Calu3 (cell line): ENCODE data around the gene DPP6. TPM values are rescaled to one million over a fixed set of nuclear protein-coding genes. Genes with fewer than 3 reads are reported as not detected.

Experiments used
- BruUV-seq: library from RNA; stranded (reverse); fragments of 400-500 nt; replicated peaks from 2 replicates; lab custom pipeline; 2021; lab: Mats Ljungman, UMichigan
- CTCF ChIA-PET: fragments of 300-600 bp; sonication (Branson Sonifier 250); formaldehyde crosslinking; loops from one replicate; lab custom pipeline; 2022; ENCODE audit warnings: antibody characterized with exemption; lab: Charles Lee
- DNase-seq: peaks from one replicate; pipeline ENCODE4 v3.0.0; 2022
- H3K27ac Mint-ChIP-seq: one replicate; pipeline ENCODE4 v1.8.0; 2022; ENCODE audit warnings: mixed read lengths; ENCODE audit not compliant: unreplicated experiment
- H3K27me3 Mint-ChIP-seq: one replicate; pipeline ENCODE4 v1.8.0; 2022; ENCODE audit warnings: mixed read lengths; ENCODE audit not compliant: unreplicated experiment
- H3K36me3 Mint-ChIP-seq: one replicate; pipeline ENCODE4 v1.8.0; 2022; ENCODE audit warnings: mild to moderate bottlenecking, moderate library complexity, mixed read lengths; ENCODE audit not compliant: insufficient read depth, unreplicated experiment
- H3K4me1 Mint-ChIP-seq: one replicate; pipeline ENCODE4 v1.8.0; 2022; ENCODE audit warnings: mild to moderate bottlenecking, low read depth, mixed read lengths; ENCODE audit not compliant: unreplicated experiment
- H3K4me3 Mint-ChIP-seq: one replicate; pipeline ENCODE4 v1.8.0; 2022; ENCODE audit warnings: mild to moderate bottlenecking, low read depth, moderate library complexity, mixed read lengths; ENCODE audit not compliant: unreplicated experiment
- H3K9me3 Mint-ChIP-seq: one replicate; pipeline ENCODE4 v1.8.0; 2022; ENCODE audit warnings: low read depth, mixed read lengths; ENCODE audit not compliant: unreplicated experiment
- intact Hi-C: fragments of 100-400 bp; cut with micrococcal nuclease; formaldehyde crosslinking; loops from one replicate; pipeline ENCODE4 v1.10.0; 2022; ENCODE audit not compliant: unreplicated experiment
- total RNA-seq: library from RNA; stranded (reverse); gene quantifications from 2 replicates; pipeline ENCODE4 v1.2.3, GENCODE V29; 2022
- TF ChIP-seq, protein P1 (sequence below): fragments of 200-600 bp; IDR thresholded peaks from one replicate; pipeline ENCODE4 v1.8.0; 2022; ENCODE audit warnings: antibody characterized with exemption; ENCODE audit not compliant: unreplicated experiment

Gene DPP6
- total RNA-seq, 1 experiment from 2014 or later = not detected

DNA sequence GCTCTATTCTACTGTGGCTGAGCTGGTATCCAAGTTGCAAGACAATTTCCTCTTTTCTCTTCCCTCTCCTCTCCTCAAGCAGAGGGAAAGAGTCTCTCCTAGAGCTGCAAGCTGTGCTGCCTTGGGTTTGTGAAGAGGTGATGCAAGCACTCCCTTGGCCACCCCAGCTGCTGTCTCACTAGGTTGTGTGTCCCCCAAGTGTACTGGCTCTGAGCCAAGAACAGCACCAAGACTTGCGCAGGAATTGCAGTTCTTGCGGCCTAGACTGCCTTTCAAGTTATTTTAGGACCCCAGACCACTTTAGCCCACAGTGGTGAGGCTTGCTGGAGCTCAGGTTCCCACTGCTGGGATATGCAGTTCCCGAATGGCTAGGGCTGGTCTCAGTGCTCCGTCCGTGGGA is 411.6 kb downstream of the DPP6 start:
- TF ChIP-seq, protein P1, sequence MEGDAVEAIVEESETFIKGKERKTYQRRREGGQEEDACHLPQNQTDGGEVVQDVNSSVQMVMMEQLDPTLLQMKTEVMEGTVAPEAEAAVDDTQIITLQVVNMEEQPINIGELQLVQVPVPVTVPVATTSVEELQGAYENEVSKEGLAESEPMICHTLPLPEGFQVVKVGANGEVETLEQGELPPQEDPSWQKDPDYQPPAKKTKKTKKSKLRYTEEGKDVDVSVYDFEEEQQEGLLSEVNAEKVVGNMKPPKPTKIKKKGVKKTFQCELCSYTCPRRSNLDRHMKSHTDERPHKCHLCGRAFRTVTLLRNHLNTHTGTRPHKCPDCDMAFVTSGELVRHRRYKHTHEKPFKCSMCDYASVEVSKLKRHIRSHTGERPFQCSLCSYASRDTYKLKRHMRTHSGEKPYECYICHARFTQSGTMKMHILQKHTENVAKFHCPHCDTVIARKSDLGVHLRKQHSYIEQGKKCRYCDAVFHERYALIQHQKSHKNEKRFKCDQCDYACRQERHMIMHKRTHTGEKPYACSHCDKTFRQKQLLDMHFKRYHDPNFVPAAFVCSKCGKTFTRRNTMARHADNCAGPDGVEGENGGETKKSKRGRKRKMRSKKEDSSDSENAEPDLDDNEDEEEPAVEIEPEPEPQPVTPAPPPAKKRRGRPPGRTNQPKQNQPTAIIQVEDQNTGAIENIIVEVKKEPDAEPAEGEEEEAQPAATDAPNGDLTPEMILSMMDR = no peak
- no peaks in the 10 kb centered on the region for H3K4me1 Mint-ChIP-seq
- H3K27me3 Mint-ChIP-seq = no peaks in the 10 kb centered on the region
- no peak overlapping the region for H3K27ac Mint-ChIP-seq
- no peak overlapping the region for H3K4me3 Mint-ChIP-seq
- H3K36me3 Mint-ChIP-seq = no peaks in the 10 kb centered on the region
- intact Hi-C loops = no loop called here
- CTCF ChIA-PET = no interaction called here
- H3K9me3 Mint-ChIP-seq = peaks cover 14% of the 10 kb centered on the region
- no TSS peak for BruUV-seq
- DNase-seq = no peak

GRCh38 chr7:154469652-154470051 is 417.5 kb downstream of the DPP6 start:
- no peak for DNase-seq
- H3K27me3 Mint-ChIP-seq = no peaks in the 10 kb centered on the region
- H3K36me3 Mint-ChIP-seq = no peaks in the 10 kb centered on the region
- no peak overlapping the region for H3K27ac Mint-ChIP-seq
- H3K9me3 Mint-ChIP-seq = peaks cover 14% of the 10 kb centered on the region
- H3K4me1 Mint-ChIP-seq = no peaks in the 10 kb centered on the region
- H3K4me3 Mint-ChIP-seq = no peak overlapping the region
- no TSS peak for BruUV-seq
- TF ChIP-seq, protein P1 = no peak
- CTCF ChIA-PET = no interaction called here
- intact Hi-C loops = no loop called here

DNA sequence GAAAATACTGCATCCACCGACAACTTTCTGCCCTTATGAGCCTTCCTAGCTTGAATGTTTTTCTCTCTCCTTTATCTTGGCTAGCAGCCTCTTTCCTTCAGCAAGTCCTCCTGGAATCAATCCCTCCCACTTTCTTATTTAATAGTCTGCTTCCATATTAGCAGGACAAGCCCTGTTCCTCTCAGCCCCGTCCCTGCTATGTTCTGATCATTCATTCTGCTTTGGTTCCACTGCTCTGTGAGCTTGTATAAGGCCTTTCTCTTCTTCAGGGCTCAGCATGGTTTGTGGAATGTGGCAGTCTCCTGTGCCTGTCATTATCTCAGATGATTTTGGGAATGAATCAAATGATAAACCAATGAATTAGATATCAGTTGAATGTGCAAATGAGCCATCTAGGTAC is 420.1 kb downstream of the DPP6 start:
- TF ChIP-seq, protein P1 = no peak
- no peak for DNase-seq
- Mint-ChIP-seq H3K27me3 (no peaks in the 10 kb centered on the region), H3K4me3 (no peak overlapping the region), H3K27ac (no peak overlapping the region), H3K36me3 (no peaks in the 10 kb centered on the region), H3K9me3 (peaks cover 15% of the 10 kb centered on the region), H3K4me1 (no peaks in the 10 kb centered on the region)
- CTCF ChIA-PET = no interaction called here
- BruUV-seq = no TSS peak
- intact Hi-C loops = no loop called here

GRCh38 chr7:154473360-154473759 is 421.2 kb downstream of the DPP6 start:
- H3K9me3 Mint-ChIP-seq = peaks cover 9% of the 10 kb centered on the region
- DNase-seq = no peak
- intact Hi-C loops = no loop called here
- H3K27ac Mint-ChIP-seq = no peak overlapping the region
- no TSS peak for BruUV-seq
- no peaks in the 10 kb centered on the region for H3K27me3 Mint-ChIP-seq
- CTCF ChIA-PET = no interaction called here
- H3K4me1 Mint-ChIP-seq = no peaks in the 10 kb centered on the region
- TF ChIP-seq, protein P1 = no peak
- H3K4me3 Mint-ChIP-seq = no peak overlapping the region
- no peaks in the 10 kb centered on the region for H3K36me3 Mint-ChIP-seq
